WI38 (cell line): ENCODE measurements around the gene OGDHL.
"Not testable (repeated sequence)": the region's sequence is repeated elsewhere in the genome, so short reads cannot be mapped to it uniquely, and the experiment has no call there.

Source experiments
- H3K4me3 ChIP-seq: 2 replicates; pipeline ENCODE4 v1.5.1; 2011; ENCODE audit warnings: low read depth, mild to moderate bottlenecking, control low read depth, low read length
- CTCF ChIP-seq: IDR thresholded peaks from 2 replicates; pipeline ENCODE4 v1.5.1; 2012; ENCODE audit warnings: low read depth, mild to moderate bottlenecking, control low read depth, low read length

Gene OGDHL

GRCh38 chr10:49778197-49778596, 16.1 kb upstream of the OGDHL start:
- no peak for TF ChIP-seq CTCF
- no peak overlapping the region for H3K4me3 ChIP-seq

GRCh38 chr10:49776851-49777250, 14.7 kb upstream of the OGDHL start:
- no peak for TF ChIP-seq CTCF
- no peak overlapping the region for H3K4me3 ChIP-seq

GRCh38 chr10:49775014-49775413, 12.9 kb upstream of the OGDHL start:
- H3K4me3 ChIP-seq: no peak overlapping the region
- TF ChIP-seq CTCF: no peak

GRCh38 chr10:49772944-49773343, 10.8 kb upstream of the OGDHL start:
- H3K4me3 ChIP-seq: not testable (repeated sequence)

- H3K4me3 ChIP-seq: not testable (repeated sequence)
Observed at GRCh38 chr10:49771046-49771445, 8.9 kb upstream of the OGDHL start.

GRCh38 chr10:49769692-49770091, 7.6 kb upstream of the OGDHL start:
- TF ChIP-seq CTCF: no peak
- H3K4me3 ChIP-seq: no peak overlapping the region

GRCh38 chr10:49768731-49769130, 6.6 kb upstream of the OGDHL start:
- TF ChIP-seq CTCF: no peak
- no peak overlapping the region for H3K4me3 ChIP-seq

- TF ChIP-seq CTCF: no peak
- no peak overlapping the region for H3K4me3 ChIP-seq
Observed at GRCh38 chr10:49768329-49768728, 6.2 kb upstream of the OGDHL start.

- no peak overlapping the region for H3K4me3 ChIP-seq
Observed at GRCh38 chr10:49767752-49768151, 5.6 kb upstream of the OGDHL start.

More at GRCh38 chr10:49767752-49768151, 5.6 kb upstream of the OGDHL start:
- TF ChIP-seq CTCF: no peak
